CD4-positive, alpha-beta memory T cell (primary cell): Measurements from ENCODE around the gene EGFLAM. TPM values are rescaled to one million over a fixed set of nuclear protein-coding genes. Genes with fewer than 3 reads are reported as not detected.
"Not testable (repeated sequence)": the region's sequence is repeated elsewhere in the genome, so short reads cannot be mapped to it uniquely, and the experiment has no call there.

Source experiments
- CTCF ChIA-PET: fragments of 350-600 bp; sonication (Branson Sonifier 250); formaldehyde crosslinking; loops from one replicate; lab custom pipeline; 2021; ENCODE audit warnings: inconsistent platforms; ENCODE audit not compliant: partially characterized antibody; lab: Charles Lee
- POLR2A ChIA-PET: fragments of 350-600 bp; sonication (Branson Sonifier 250); formaldehyde crosslinking; loops from one replicate; lab custom pipeline; 2021; ENCODE audit not compliant: partially characterized antibody; lab: Charles Lee
- DNase-seq, 5 donors: peaks; one replicate each; pipeline versions ENCODE4 v3.0.0 to v3.0.0-alpha.2; 2020 to 2022; ENCODE audit warnings: mixed read lengths in 1 of 5
- H3K27ac ChIP-seq: one replicate; pipeline ENCODE4 v1.7.0; 2013; ENCODE audit warnings: low read depth, low read length
- H3K27me3 ChIP-seq: 2 replicates; pipeline ENCODE4 v1.7.0; 2013; ENCODE audit warnings: mild to moderate bottlenecking, low read length, moderate library complexity; ENCODE audit not compliant: insufficient read depth
- H3K36me3 ChIP-seq: 2 replicates; pipeline ENCODE4 v1.7.0; 2013; ENCODE audit warnings: mild to moderate bottlenecking, low read length, moderate library complexity; ENCODE audit not compliant: insufficient read depth
- H3K4me1 ChIP-seq: 2 replicates; pipeline ENCODE4 v1.7.0; 2013; ENCODE audit warnings: mild to moderate bottlenecking, low read length, moderate library complexity; ENCODE audit not compliant: insufficient read depth
- H3K4me3 ChIP-seq, 2 donors: one replicate each; pipeline ENCODE4 v1.7.0; 2013; ENCODE audit warnings: low read length in 2 of 2, mild to moderate bottlenecking in 1 of 2
- H3K9me3 ChIP-seq, 2 donors: one replicate each; pipeline ENCODE4 v1.7.0; 2013; ENCODE audit warnings: low read length in 2 of 2, control low read depth in 1 of 2; ENCODE audit not compliant: control insufficient read depth in 1 of 2
- H3K27ac Mint-ChIP-seq, 7 donors: one replicate each; pipeline ENCODE4 v1.8.0; 2020 to 2021; ENCODE audit warnings: mixed read lengths in 7 of 7, mild to moderate bottlenecking in 6 of 7, inconsistent platforms in 3 of 7, moderate library complexity in 3 of 7
- H3K27me3 Mint-ChIP-seq, 2 donors: one replicate each; pipeline ENCODE4 v1.8.0; 2020 to 2021; ENCODE audit warnings: mixed read lengths in 2 of 2
- H3K36me3 Mint-ChIP-seq, 2 donors: one replicate each; pipeline ENCODE4 v1.8.0; 2020 to 2021; ENCODE audit warnings: mixed read lengths in 2 of 2, inconsistent platforms in 1 of 2, mild to moderate bottlenecking in 1 of 2
- H3K4me1 Mint-ChIP-seq, 4 donors: one replicate each; pipeline ENCODE4 v1.8.0; 2020 to 2021; ENCODE audit warnings: mixed read lengths in 4 of 4, mild to moderate bottlenecking in 1 of 4
- H3K4me3 Mint-ChIP-seq, 8 donors: one replicate each; pipeline ENCODE4 v1.8.0; 2020 to 2021; ENCODE audit warnings: mixed read lengths in 8 of 8, mild to moderate bottlenecking in 7 of 8, moderate library complexity in 6 of 8, inconsistent platforms in 3 of 8
- H3K9me3 Mint-ChIP-seq, 8 donors: one replicate each; pipeline ENCODE4 v1.8.0; 2020 to 2021; ENCODE audit warnings: mixed read lengths in 8 of 8, mild to moderate bottlenecking in 5 of 8, inconsistent platforms in 3 of 8, moderate library complexity in 1 of 8
- intact Hi-C: fragments of 100-400 bp; cut with micrococcal nuclease; formaldehyde crosslinking; loops from one replicate; pipeline ENCODE4 v1.15.1; 2023
- polyA plus RNA-seq, 2 donors: library from polyadenylated mRNA; unstranded; fragments of 300-500 nt; fragmentation: Illumina TruSeq; gene quantifications; one replicate each; pipeline ENCODE4 v1.2.3, GENCODE V29; 2021
- total RNA-seq, 2 experiments: library from RNA; stranded (reverse); gene quantifications; one replicate each; pipeline ENCODE4 v1.2.3, GENCODE V29; 2021

The EGFLAM gene
- total and polyA plus RNA-seq, 4 experiments from 2014 or later: not detected

GRCh38 chr5:38413696-38414095 lies 155.3 kb downstream of the EGFLAM start:
- no peaks in the 10 kb centered on the region for H3K4me1 Mint-ChIP-seq
- ChIA-PET CTCF (interaction anchor here (0.9 to 1.2 kb wide), 2 partner anchors 10 to 28 kb away, joined by 4 to 5 read pairs; no protein-coding TSS in a partner anchor), POLR2A (no interaction called here)
- DNase-seq: no peak
- Histone ChIP-seq H3K27ac (no peak overlapping the region), H3K9me3 (no peaks in the 10 kb centered on the region), H3K4me3 (no peak overlapping the region), H3K4me1 (no peaks in the 10 kb centered on the region), H3K27me3 (no peaks in the 10 kb centered on the region), H3K36me3 (no peaks in the 10 kb centered on the region)
- no peaks in the 10 kb centered on the region for H3K9me3 Mint-ChIP-seq
- H3K4me3 Mint-ChIP-seq: no peak overlapping the region
- intact Hi-C loops: no loop called here
- H3K27me3 Mint-ChIP-seq: peaks cover 6 to 24% of the 10 kb centered on the region in 2 donors
- no peaks in the 10 kb centered on the region for H3K36me3 Mint-ChIP-seq
- no peak overlapping the region for H3K27ac Mint-ChIP-seq

GRCh38 chr5:38414348-38414747 lies 156.0 kb downstream of the EGFLAM start:
- Mint-ChIP-seq H3K27me3 (peaks cover 6 to 22% of the 10 kb centered on the region in 2 donors), H3K9me3 (no peaks in the 10 kb centered on the region), H3K4me3 (no peak overlapping the region), H3K4me1 (no peaks in the 10 kb centered on the region), H3K36me3 (no peaks in the 10 kb centered on the region), H3K27ac (no peak overlapping the region)
- CTCF ChIA-PET: interaction anchor here (0.9 to 1.2 kb wide), 3 partner anchors 9 to 31 kb away, joined by 3 to 5 read pairs (median 4); no protein-coding TSS in a partner anchor
- no peaks in the 10 kb centered on the region for H3K36me3 ChIP-seq
- intact Hi-C loops: no loop called here
- no peaks in the 10 kb centered on the region for H3K4me1 ChIP-seq
- H3K4me3 ChIP-seq: no peak overlapping the region
- no peaks in the 10 kb centered on the region for H3K27me3 ChIP-seq
- no peak overlapping the region for H3K27ac ChIP-seq
- POLR2A ChIA-PET: no interaction called here
- no peak for DNase-seq
- H3K9me3 ChIP-seq: no peaks in the 10 kb centered on the region

DNA sequence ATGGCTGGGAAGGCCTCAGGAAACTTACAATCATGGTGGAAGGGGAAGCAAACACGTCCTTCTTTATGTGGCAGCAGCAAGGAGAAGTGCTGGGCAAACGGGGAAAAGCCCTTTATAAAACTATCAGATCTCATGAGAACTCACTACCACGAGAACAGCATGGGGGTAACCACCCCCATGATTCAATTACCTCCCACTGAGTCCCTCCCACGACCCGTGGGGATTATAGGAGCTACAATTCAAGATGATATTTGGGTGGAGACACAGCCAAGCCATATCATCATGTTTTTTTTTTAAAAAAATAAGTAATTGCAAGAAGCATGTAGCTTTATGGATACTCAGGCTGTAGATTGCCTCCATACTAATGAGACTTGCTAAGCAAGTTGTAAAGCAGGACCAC lies 157.4 kb downstream of the EGFLAM start:
- H3K9me3 ChIP-seq, H3K36me3 Mint-ChIP-seq, H3K4me1 Mint-ChIP-seq, DNase-seq, H3K27me3 ChIP-seq, H3K4me1 ChIP-seq, H3K36me3 ChIP-seq, intact Hi-C loops, H3K4me3 ChIP-seq, H3K9me3 Mint-ChIP-seq, H3K27ac ChIP-seq, H3K4me3 Mint-ChIP-seq, POLR2A ChIA-PET, H3K27ac Mint-ChIP-seq: not testable (repeated sequence)
- CTCF ChIA-PET: interaction anchor here (1.7 kb wide), 1 partner anchor 26 kb away, joined by 11 read pairs; no protein-coding TSS in a partner anchor
- H3K27me3 Mint-ChIP-seq: peaks cover 6 to 24% of the 10 kb centered on the region in 2 donors

- Mint-ChIP-seq H3K4me1 (no peaks in the 10 kb centered on the region), H3K27me3 (peaks cover 10 to 24% of the 10 kb centered on the region in 2 donors), H3K36me3 (no peaks in the 10 kb centered on the region), H3K27ac (no peak overlapping the region), H3K9me3 (no peaks in the 10 kb centered on the region), H3K4me3 (no peak overlapping the region)
- CTCF ChIA-PET: interaction anchor here (0.6 to 1.0 kb wide), 2 partner anchors 24 to 72 kb away, joined by 3 read pairs; no protein-coding TSS in a partner anchor
- no peaks in the 10 kb centered on the region for H3K9me3 ChIP-seq
- no peak overlapping the region for H3K27ac ChIP-seq
- intact Hi-C loops: no loop called here
- no peak for DNase-seq
- H3K4me1 ChIP-seq: no peaks in the 10 kb centered on the region
- no peaks in the 10 kb centered on the region for H3K36me3 ChIP-seq
- H3K4me3 ChIP-seq: no peak overlapping the region
- POLR2A ChIA-PET: no interaction called here
- no peaks in the 10 kb centered on the region for H3K27me3 ChIP-seq
These were observed 159.3 kb downstream of the EGFLAM start for GRCh38 chr5:38417658-38418017.

- Histone ChIP-seq H3K27ac (no peak overlapping the region), H3K27me3 (no peaks in the 10 kb centered on the region), H3K4me1 (no peaks in the 10 kb centered on the region), H3K36me3 (no peaks in the 10 kb centered on the region), H3K4me3 (no peak overlapping the region), H3K9me3 (no peaks in the 10 kb centered on the region)
- Mint-ChIP-seq H3K4me3 (no peak overlapping the region), H3K27me3 (peaks cover 10 to 15% of the 10 kb centered on the region in 2 donors), H3K36me3 (no peaks in the 10 kb centered on the region), H3K9me3 (no peaks in the 10 kb centered on the region), H3K27ac (no peak overlapping the region), H3K4me1 (no peaks in the 10 kb centered on the region)
- CTCF ChIA-PET: interaction anchor here (0.7 to 3.8 kb wide), 16 partner anchors 8 to 1152 kb away, joined by 3 to 24 read pairs (median 4); no protein-coding TSS in a partner anchor
- POLR2A ChIA-PET: no interaction called here
- intact Hi-C loops: no loop called here
- no peak for DNase-seq
These were observed 161.9 kb downstream of the EGFLAM start for GRCh38 chr5:38420246-38420645.

- DNase-seq: peak in 1 of 5 donors; percentile 14
- ChIA-PET POLR2A (no interaction called here), CTCF (interaction anchor here (0.7 to 3.8 kb wide), 20 partner anchors 9 to 1152 kb away, joined by 3 to 24 read pairs (median 4); no protein-coding TSS in a partner anchor)
- H3K36me3 ChIP-seq: no peaks in the 10 kb centered on the region
- peaks cover 9 to 14% of the 10 kb centered on the region in 2 donors for H3K27me3 Mint-ChIP-seq
- H3K9me3 Mint-ChIP-seq: no peaks in the 10 kb centered on the region
- H3K9me3 ChIP-seq: no peaks in the 10 kb centered on the region
- intact Hi-C loops: no loop called here
- no peaks in the 10 kb centered on the region for H3K36me3 Mint-ChIP-seq
- H3K4me3 Mint-ChIP-seq: no peak overlapping the region
- H3K27me3 ChIP-seq: no peaks in the 10 kb centered on the region
- no peak overlapping the region for H3K4me3 ChIP-seq
- H3K4me1 Mint-ChIP-seq: no peaks in the 10 kb centered on the region
- H3K4me1 ChIP-seq: no peaks in the 10 kb centered on the region
- no peak overlapping the region for H3K27ac ChIP-seq
- H3K27ac Mint-ChIP-seq: no peak overlapping the region
These were observed 162.5 kb downstream of the EGFLAM start for GRCh38 chr5:38420691-38421390.

DNA sequence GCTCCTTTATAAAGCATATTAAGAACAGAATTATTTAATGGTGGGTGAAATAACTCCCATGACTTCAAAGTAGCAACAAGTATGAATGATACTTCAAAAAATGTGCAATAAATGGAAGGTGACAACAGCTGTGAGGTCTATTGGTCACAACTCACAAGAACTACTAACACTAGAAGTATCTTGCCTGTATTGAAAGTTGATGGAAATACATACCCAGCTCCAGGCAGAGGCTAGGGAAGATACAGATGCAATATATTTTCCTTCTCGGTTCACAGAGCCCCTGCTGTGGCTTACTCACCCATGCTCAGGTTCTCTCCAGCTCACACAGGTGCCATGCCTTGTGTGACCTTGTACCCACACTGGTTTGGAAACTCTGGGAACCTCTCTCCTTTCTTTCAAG lies 164.3 kb downstream of the EGFLAM start:
- no peak overlapping the region for H3K4me3 ChIP-seq
- no peak for DNase-seq
- Mint-ChIP-seq H3K4me3 (no peak overlapping the region), H3K9me3 (no peaks in the 10 kb centered on the region), H3K27ac (no peak overlapping the region), H3K36me3 (no peaks in the 10 kb centered on the region), H3K4me1 (peaks cover 0 to 11% (median 5%) of the 10 kb centered on the region in 4 donors), H3K27me3 (peaks cover 9 to 12% of the 10 kb centered on the region in 2 donors)
- H3K4me1 ChIP-seq: no peaks in the 10 kb centered on the region
- H3K27me3 ChIP-seq: no peaks in the 10 kb centered on the region
- CTCF ChIA-PET: interaction anchor here (3.8 kb wide), 1 partner anchor 387 kb away, joined by 24 read pairs; no protein-coding TSS in a partner anchor
- no peak overlapping the region for H3K27ac ChIP-seq
- POLR2A ChIA-PET: no interaction called here
- H3K9me3 ChIP-seq: no peaks in the 10 kb centered on the region
- intact Hi-C loops: no loop called here
- no peaks in the 10 kb centered on the region for H3K36me3 ChIP-seq
